ENCODE measurements around the gene OCRL.

Gene OCRL

GRCh38 chrX:129585167-129585566 lies 45.1 kb downstream of the OCRL start:
- Histone ChIP-seq H3K9me3 (ENCODE audit: control insufficient read depth, insufficient read depth, low read length) (no peaks in the 10 kb centered on the region), H3K9me2 (replicated peaks; ENCODE audit: control insufficient read depth, low read length) (no peaks in the 10 kb centered on the region), H3K27ac (ENCODE audit: low read depth, low read length) (no peak overlapping the region), H3K4me2 (ENCODE audit: low read length) (no peak overlapping the region), H3K79me2 (ENCODE audit: control insufficient read depth, low read length) (no peaks in the 10 kb centered on the region), H3K4me1 (ENCODE audit: control insufficient read depth, low read length) (no peaks in the 10 kb centered on the region), H3K4me3 (ENCODE audit: low read length) (no peak overlapping the region), H3K36me3 (ENCODE audit: control insufficient read depth, low read length) (no peaks in the 10 kb centered on the region), H3F3A (ENCODE audit: control insufficient read depth, insufficient read depth) (no peaks in the 10 kb centered on the region), H4K20me1 (ENCODE audit: control insufficient read depth, insufficient read depth, low read depth, low read length) (no peaks in the 10 kb centered on the region), H3K27me3 (ENCODE audit: control insufficient read depth, low read length) (no peaks in the 10 kb centered on the region)
- TF ChIP-seq CTCF (IDR thresholded peaks at IDR 0.05; ENCODE audit: low read depth, low read length, poor library complexity, severe bottlenecking) = no peak
- no peak for TF ChIP-seq EZH2phosphoT487 (IDR thresholded peaks at IDR 0.05; ENCODE audit: borderline replicate concordance, low read length)

GRCh38 chrX:129585691-129586090 lies 45.6 kb downstream of the OCRL start:
- H3F3A ChIP-seq (ENCODE audit: control insufficient read depth, insufficient read depth) = no peaks in the 10 kb centered on the region

GRCh38 chrX:129586446-129586845 lies 46.4 kb downstream of the OCRL start:
- Histone ChIP-seq H3K4me2 (ENCODE audit: low read length) (no peak overlapping the region), H3K36me3 (ENCODE audit: control insufficient read depth, low read length) (no peaks in the 10 kb centered on the region), H4K20me1 (ENCODE audit: control insufficient read depth, insufficient read depth, low read depth, low read length) (no peaks in the 10 kb centered on the region), H3K9me3 (ENCODE audit: control insufficient read depth, insufficient read depth, low read length) (no peaks in the 10 kb centered on the region), H3K4me1 (ENCODE audit: control insufficient read depth, low read length) (no peaks in the 10 kb centered on the region), H3K79me2 (ENCODE audit: control insufficient read depth, low read length) (no peaks in the 10 kb centered on the region), H3F3A (ENCODE audit: control insufficient read depth, insufficient read depth) (no peaks in the 10 kb centered on the region), H3K27ac (ENCODE audit: low read depth, low read length) (no peak overlapping the region), H3K4me3 (ENCODE audit: low read length) (no peak overlapping the region), H3K9me2 (replicated peaks; ENCODE audit: control insufficient read depth, low read length) (no peaks in the 10 kb centered on the region), H3K27me3 (ENCODE audit: control insufficient read depth, low read length) (no peaks in the 10 kb centered on the region)
- TF ChIP-seq CTCF (IDR thresholded peaks at IDR 0.05; ENCODE audit: low read depth, low read length, poor library complexity, severe bottlenecking) (no peak), EZH2phosphoT487 (IDR thresholded peaks at IDR 0.05; ENCODE audit: borderline replicate concordance, low read length) (no peak)

More at GRCh38 chrX:129585691-129586090, 45.6 kb downstream of the OCRL start:
- Histone ChIP-seq H3K4me3 (ENCODE audit: low read length) (no peak overlapping the region), H4K20me1 (ENCODE audit: control insufficient read depth, insufficient read depth, low read depth, low read length) (no peaks in the 10 kb centered on the region), H3K4me2 (ENCODE audit: low read length) (no peak overlapping the region), H3K27ac (ENCODE audit: low read depth, low read length) (no peak overlapping the region), H3K9me2 (replicated peaks; ENCODE audit: control insufficient read depth, low read length) (no peaks in the 10 kb centered on the region), H3K9me3 (ENCODE audit: control insufficient read depth, insufficient read depth, low read length) (no peaks in the 10 kb centered on the region), H3K27me3 (ENCODE audit: control insufficient read depth, low read length) (no peaks in the 10 kb centered on the region), H3K4me1 (ENCODE audit: control insufficient read depth, low read length) (no peaks in the 10 kb centered on the region), H3K36me3 (ENCODE audit: control insufficient read depth, low read length) (no peaks in the 10 kb centered on the region), H3K79me2 (ENCODE audit: control insufficient read depth, low read length) (no peaks in the 10 kb centered on the region)
- TF ChIP-seq CTCF (IDR thresholded peaks at IDR 0.05; ENCODE audit: low read depth, low read length, poor library complexity, severe bottlenecking) (no peak), EZH2phosphoT487 (IDR thresholded peaks at IDR 0.05; ENCODE audit: borderline replicate concordance, low read length) (no peak)

GRCh38 chrX:129590596-129590995 lies 50.5 kb downstream of the OCRL start:
- no peaks in the 10 kb centered on the region for H3K79me2 ChIP-seq (ENCODE audit: control insufficient read depth, low read length)
- peaks cover under 1% of the 10 kb centered on the region for H3K4me1 ChIP-seq (ENCODE audit: control insufficient read depth, low read length)
- H3K9me2 ChIP-seq (replicated peaks; ENCODE audit: control insufficient read depth, low read length) = no peaks in the 10 kb centered on the region
- H3K9me3 ChIP-seq (ENCODE audit: control insufficient read depth, insufficient read depth, low read length) = no peaks in the 10 kb centered on the region
- no peaks in the 10 kb centered on the region for H3K27me3 ChIP-seq (ENCODE audit: control insufficient read depth, low read length)
- H3K27ac ChIP-seq (ENCODE audit: low read depth, low read length) = no peak overlapping the region
- H3F3A ChIP-seq (ENCODE audit: control insufficient read depth, insufficient read depth) = no peaks in the 10 kb centered on the region
- no peaks in the 10 kb centered on the region for H4K20me1 ChIP-seq (ENCODE audit: control insufficient read depth, insufficient read depth, low read depth, low read length)
- H3K36me3 ChIP-seq (ENCODE audit: control insufficient read depth, low read length) = no peaks in the 10 kb centered on the region
- no peak for TF ChIP-seq CTCF (IDR thresholded peaks at IDR 0.05; ENCODE audit: low read depth, low read length, poor library complexity, severe bottlenecking)
- TF ChIP-seq EZH2phosphoT487 (IDR thresholded peaks at IDR 0.05; ENCODE audit: borderline replicate concordance, low read length) = no peak
- H3K4me3 ChIP-seq (ENCODE audit: low read length) = no peak overlapping the region
- no peak overlapping the region for H3K4me2 ChIP-seq (ENCODE audit: low read length)

Measured in DOHH2 (cell line).